GM19463 (cell line): ENCODE data around the gene BSN.
"Not testable (repeated sequence)": the region's sequence is repeated elsewhere in the genome, so short reads cannot be mapped to it uniquely, and the experiment has no call there.

Experiments
- ATAC-seq: cut with Tn5 transposase; IDR thresholded peaks from one replicate; pipeline ENCODE4 v1.9.1; 2021; ENCODE audit warnings: mild to moderate bottlenecking, moderate library complexity; ENCODE audit not compliant: unreplicated experiment

BSN gene

GRCh38 chr3:49689046-49689907 lies 135.0 kb downstream of the BSN start, which contains the start of the genes MST1 and RNF123:
Gene MST1 (minus strand): TSS chr3:49689474. CDS start chr3:49688691, 783 bp downstream.
Gene RNF123 (plus strand): TSS chr3:49689557. CDS start chr3:49691166, 1,609 bp downstream.
- peak; percentile 72 for ATAC-seq

- ATAC-seq = not testable (repeated sequence)
Measured at GRCh38 chr3:49689908-49690624, 135.8 kb downstream of the BSN start.

DNA sequence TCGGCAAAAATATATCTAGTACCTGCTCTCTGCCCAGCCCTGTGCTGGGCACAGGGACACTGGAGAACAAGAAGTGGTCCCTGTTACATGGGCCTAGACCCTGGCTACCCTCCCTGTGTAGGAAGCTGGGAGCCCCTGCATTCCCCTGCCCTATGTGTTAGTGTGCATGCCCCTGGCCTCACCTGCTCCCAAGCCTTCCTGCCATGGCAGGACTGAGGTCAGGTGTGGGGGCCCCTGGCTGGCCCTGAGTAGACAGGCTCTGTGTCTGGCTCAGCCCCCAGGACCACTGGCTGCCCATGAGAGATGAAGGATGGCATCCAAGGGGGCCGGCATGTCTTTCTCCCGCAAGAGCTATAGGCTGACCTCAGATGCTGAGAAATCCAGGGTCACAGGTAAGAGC lies 136.6 kb downstream of the BSN start:
- not testable (repeated sequence) for ATAC-seq

GRCh38 chr3:49691481-49691880 lies 137.2 kb downstream of the BSN start:
- ATAC-seq = not testable (repeated sequence)

DNA sequence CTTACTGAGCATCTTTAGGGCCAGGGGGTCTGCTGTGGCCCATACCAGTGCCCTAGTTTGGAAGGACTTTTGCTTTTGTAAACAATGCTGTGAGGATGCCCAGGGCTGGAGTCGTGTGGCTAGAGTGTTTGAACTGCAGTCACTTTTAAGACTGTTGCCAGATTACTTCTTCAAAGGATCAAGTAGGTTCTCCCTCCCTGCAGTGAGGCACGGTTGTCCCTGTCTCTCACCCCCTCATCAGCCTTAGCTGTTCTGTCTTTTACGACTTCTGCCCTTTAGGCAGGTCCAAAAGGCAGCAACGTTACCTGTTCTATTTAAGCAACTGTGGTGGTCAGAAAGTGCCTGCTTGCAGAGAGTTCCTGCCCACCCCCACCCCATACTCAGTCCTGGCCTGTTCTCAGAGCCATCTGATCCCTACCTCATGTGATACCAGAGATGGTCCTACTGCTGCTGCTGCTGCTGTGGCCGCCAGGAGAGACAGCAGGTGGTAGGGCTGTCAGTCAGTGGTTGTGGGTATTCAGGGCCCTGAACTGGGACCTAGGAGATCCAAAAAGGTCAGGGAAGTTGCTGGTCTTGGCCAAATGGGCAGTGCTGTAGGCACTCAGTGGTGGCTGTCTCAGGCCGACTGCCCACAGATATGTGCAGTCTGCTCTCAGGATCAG lies 140.3 kb downstream of the BSN start:
- ATAC-seq = not testable (repeated sequence)

GRCh38 chr3:49695350-49696015 lies 141.2 kb downstream of the BSN start:
- not testable (repeated sequence) for ATAC-seq

DNA sequence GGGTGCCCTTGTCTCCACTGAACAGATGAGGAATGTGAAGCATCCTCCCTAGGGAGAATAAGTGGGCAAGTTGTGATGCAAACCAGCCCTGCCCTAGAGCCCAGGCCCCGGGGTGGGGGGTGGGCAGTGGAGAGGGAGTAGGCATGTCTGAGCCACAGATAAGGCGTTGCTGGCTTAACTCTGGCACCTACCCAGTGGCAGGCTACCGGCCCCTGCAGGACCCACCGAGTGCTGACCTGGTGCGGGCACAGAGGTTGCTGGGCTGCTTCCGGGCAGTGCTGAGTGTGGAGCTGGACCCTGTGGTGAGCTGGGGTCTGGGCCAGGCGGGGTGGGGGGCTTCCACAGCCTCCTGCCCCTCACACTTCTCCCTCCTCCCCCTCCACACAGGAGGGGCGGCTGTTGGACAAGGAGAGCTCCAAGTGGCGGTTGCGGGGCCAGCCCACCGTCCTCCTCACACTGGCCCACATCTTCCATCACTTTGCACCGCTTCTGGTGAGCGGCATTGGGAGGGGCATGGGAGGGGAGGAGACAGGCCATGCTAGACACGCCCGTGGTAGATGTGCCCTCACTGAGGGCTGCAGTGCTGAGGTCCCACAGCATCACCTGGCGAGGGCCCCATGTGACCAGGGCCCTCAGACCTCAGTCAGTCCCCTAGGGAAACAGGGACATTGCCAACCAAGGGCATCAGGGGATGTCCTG lies 145.2 kb downstream of the BSN start:
- no peak for ATAC-seq

GRCh38 chr3:49700014-49700413 lies 145.7 kb downstream of the BSN start:
- no peak for ATAC-seq

DNA sequence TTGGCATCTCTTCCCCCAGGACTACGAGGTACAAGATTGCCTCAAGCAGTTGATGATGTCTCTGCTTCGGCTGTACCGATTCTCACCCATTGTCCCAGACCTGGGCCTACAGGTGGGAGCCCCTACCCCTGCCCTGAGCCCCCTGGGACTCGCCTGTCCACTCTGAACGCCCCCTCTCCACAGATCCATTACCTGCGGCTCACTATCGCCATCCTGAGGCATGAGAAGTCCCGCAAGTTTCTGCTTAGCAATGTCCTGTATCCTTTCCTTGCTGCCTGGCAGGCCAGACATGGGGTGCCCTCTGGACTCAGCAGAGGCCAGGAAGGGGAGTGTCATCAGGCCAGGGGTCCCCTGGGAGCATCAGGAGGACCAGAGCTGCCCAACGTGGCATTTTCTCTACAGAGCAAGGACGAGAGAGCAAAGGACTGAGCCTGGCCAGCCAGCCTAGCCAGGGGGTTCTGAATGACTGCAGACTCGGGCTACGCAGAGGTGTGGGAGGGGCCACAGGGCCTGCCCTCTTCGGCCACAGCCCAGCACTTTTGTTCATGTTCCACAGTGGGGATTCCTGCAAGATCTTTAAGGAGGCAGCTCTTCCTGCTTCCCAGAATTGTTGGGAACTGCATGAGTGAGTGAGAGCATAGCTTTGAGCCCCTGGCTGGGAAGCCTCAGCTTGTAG lies 146.3 kb downstream of the BSN start:
- ATAC-seq = no peak

- ATAC-seq = no peak
Measured at GRCh38 chr3:49701388-49702077, 147.3 kb downstream of the BSN start.

GRCh38 chr3:49702672-49703071 lies 148.4 kb downstream of the BSN start:
- no peak for ATAC-seq

DNA sequence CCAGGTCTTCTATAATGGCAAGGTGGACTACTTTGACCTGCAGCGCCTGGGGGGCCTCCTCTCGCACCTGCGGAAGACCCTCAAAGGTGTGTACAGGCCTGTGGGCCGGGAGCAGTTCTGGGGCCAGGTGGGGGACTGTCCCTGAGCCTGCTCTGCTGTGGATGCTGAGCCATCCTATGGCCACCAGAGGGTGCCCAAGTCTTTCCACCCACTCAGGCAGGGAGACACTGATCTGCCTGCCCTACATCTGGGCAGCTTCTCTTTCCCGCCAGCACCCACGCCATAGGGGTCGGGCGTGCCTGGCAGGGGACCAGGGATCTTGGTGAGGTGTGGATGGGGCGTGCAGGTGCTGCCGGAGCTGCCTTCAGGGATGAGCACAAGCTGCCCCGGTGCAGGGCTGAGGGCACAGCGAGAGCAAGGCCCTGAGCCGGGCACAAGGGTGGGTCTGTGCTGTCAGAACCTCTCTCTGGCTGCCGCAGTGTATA lies 149.2 kb downstream of the BSN start:
- ATAC-seq = peak; percentile 92

DNA sequence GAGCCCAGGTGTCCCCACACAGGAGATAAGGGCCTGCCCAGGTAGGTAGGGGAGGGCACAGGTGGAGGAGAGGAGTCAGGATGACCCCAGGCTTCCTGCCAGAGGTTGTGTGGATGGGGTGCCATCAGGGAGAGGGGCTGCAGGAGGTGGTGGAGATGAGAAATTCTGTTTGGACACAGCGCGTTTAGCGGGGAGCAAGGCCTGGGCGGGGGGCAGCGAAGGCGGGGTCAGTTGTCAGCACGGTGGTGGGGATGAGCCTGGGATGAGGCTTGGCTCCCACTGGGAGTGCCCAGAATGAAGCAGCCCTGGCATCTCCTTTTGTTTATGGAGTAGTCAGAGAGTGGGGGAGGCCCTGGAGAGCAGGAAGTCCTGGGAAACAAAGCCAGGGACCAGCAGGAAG lies 149.7 kb downstream of the BSN start:
- ATAC-seq = no peak

DNA sequence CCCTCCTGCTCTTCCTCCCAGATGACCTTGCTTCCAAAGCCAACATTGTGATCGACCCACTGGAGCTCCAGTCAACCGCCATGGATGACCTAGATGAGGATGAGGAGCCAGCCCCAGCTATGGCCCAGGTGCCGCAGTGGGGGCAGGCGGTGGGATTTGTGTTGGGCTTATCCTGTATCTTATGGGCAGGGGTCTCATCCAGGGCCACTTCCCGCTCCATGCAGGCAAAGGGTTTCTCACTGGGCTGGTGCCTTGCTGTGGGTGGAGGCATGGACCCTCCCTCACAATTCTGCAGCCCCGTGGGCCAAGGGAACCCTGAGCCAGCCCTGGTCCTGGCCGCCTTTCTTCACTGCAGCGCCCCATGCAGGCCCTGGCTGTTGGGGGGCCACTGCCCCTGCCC lies 150.4 kb downstream of the BSN start:
- no peak for ATAC-seq

GRCh38 chr3:49705390-49705960 lies 151.2 kb downstream of the BSN start:
- no peak for ATAC-seq

- no peak for ATAC-seq
Measured at GRCh38 chr3:49706456-49707112, 152.3 kb downstream of the BSN start.

GRCh38 chr3:49707113-49707480 lies 152.8 kb downstream of the BSN start:
- no peak for ATAC-seq

GRCh38 chr3:49709852-49710251 lies 155.6 kb downstream of the BSN start:
- no peak for ATAC-seq
